HK-2 (cell line): Measurements from ENCODE around the gene LAMTOR4.
A peak's percentile ranks its signal among the peaks of the same experiment; 100 is the strongest.

Experiments
- DNase-seq: peaks from one replicate; pipeline ENCODE4 v3.0.0-alpha.2; 2018; ENCODE audit not compliant: unreplicated experiment

LAMTOR4 gene

GRCh38 chr7:100153708-100154535 is 5.2 kb downstream of the LAMTOR4 start:
- no peak for DNase-seq

- no peak for DNase-seq
Measured at GRCh38 chr7:100154651-100155491, 6.2 kb downstream of the LAMTOR4 start.

GRCh38 chr7:100155553-100156317 is 7.0 kb downstream of the LAMTOR4 start:
- no peak for DNase-seq

- DNase-seq: no peak
Measured at GRCh38 chr7:100156331-100157068, 7.8 kb downstream of the LAMTOR4 start.

DNA sequence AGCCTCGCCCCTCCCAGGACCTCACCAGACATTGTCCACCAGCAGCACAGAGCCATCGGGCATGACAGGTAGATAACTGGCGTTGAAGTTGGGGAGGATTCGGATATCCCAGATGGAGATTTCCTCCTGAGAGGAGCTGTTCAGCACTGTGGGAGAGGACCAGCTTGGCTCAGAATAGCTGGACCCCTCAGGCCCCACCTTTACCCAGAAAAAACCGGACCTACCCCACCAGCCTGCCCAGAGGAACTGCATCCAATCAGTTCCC is 8.3 kb downstream of the LAMTOR4 start:
- DNase-seq: no peak

- DNase-seq: peak; percentile 58
Measured at GRCh38 chr7:100157334-100158228, 8.9 kb downstream of the LAMTOR4 start.

DNA sequence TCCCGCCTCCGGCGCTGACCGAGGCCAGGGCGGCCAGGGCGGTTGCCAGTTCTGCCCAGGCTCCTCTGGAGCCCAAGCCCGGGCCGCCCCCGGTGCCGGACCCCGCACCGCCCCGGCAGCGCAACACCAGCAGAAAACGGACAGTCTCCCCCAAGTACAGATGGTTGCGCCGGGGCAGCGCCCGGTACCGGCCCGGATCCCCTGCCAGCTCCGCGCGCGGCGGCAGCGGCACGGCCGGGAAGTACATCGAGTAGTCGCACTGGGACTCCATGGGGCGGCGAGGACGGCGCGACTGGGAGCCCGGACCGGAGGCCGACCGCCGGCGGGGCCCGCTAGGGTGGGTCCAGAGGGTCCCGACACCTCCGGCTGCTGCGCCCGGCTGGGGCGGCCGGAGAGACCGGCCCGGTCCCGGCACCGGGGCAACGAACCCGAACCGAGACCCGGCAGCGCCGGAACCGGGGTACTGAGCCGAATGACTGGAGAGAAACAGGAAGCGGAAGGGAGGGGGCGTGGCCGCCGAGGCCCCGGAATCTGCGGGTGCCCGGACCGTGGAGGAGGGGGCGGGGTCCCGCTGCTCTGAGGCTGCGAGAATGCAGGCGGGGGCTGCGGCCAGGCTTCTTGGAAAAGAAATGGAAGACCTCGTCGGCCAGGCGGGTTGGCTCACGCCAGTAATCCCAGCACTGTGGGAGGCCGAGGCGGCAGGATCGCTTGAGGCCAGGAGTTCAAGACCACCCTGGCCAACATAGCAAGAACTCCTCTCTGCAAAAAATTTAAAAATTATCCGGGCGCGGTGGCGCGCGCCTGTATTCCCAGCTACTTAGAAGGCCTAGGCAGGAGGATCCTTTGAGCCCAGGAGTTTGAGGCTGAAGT is 9.7 kb downstream of the LAMTOR4 start, which contains the start of gene TRAPPC14:
Gene TRAPPC14 (minus strand): TSS at position 495 of the 870 bp plus-strand sequence. CDS start 224 bp downstream, at position 271.
- peak; percentile 91 for DNase-seq

GRCh38 chr7:100159099-100159623 is 10.4 kb downstream of the LAMTOR4 start:
- no peak for DNase-seq

GRCh38 chr7:100160067-100160466 is 11.3 kb downstream of the LAMTOR4 start:
- no peak for DNase-seq

DNA sequence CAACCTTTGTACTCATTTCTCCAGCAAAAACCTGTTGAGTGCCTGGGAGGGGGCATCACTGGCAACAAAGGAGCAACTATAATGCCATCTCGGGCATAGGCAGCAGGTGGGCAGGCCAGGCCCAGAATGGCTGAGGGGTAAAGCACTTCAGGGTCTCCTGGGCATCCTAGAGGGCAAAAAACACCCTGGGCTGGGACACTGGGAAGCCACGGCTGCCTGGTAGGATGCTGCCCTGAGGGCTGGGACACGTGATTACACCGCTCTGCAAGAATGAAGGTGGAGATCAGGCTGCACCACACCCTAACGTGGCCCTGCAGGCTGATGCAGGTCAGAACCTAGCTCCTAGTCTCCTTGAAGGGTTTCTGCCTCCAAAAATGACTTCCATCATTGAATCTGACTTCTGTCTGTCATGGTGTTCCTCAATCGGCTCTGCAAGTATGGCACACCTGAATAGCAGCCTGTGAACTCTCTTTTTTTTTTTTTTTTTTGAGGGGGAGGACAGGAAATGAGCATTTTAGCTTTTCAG is 14.4 kb downstream of the LAMTOR4 start:
- DNase-seq: no peak

DNA sequence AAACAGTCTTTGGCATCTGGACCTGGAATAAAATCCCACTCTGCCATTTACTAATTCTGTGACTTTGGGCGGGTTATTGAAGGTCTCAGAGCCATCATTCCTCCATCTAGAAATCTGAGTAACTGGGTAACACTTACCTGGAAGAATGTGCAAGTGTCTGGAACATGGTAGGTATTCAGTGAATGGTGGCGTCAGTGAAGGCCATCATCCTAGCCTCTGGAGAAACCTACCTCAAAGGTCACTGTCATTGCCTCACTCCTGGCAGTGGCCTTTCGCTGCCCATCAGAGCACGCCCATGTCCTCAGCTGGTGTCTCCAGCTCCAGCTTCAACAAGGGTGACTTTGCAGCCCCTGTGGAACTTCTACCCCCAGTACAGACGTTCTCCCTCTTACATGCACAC is 15.2 kb downstream of the LAMTOR4 start:
- no peak for DNase-seq

GRCh38 chr7:100166317-100166940 is 17.7 kb downstream of the LAMTOR4 start:
- DNase-seq: no peak

- no peak for DNase-seq
Measured at GRCh38 chr7:100166970-100167911, 18.5 kb downstream of the LAMTOR4 start.

DNA sequence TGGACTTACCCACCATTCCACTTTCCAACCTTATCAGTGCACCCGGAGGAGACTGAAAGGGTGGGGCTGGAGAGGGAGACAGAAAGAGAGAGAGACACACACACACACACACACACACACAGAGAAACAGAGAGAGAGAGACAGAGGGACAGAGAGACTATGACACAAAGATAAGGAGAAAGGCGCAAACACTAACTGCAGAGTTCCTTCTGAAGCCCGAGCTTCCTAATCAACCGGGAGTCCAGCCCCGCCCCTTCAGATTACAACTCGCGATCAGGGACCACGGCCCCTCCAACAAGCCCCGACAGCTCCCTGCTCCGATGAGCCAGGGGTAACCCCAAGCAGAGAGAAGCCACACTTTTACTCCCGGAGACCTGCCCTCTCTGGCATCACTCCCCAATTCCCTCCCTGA is 19.2 kb downstream of the LAMTOR4 start:
- no peak for DNase-seq

DNA sequence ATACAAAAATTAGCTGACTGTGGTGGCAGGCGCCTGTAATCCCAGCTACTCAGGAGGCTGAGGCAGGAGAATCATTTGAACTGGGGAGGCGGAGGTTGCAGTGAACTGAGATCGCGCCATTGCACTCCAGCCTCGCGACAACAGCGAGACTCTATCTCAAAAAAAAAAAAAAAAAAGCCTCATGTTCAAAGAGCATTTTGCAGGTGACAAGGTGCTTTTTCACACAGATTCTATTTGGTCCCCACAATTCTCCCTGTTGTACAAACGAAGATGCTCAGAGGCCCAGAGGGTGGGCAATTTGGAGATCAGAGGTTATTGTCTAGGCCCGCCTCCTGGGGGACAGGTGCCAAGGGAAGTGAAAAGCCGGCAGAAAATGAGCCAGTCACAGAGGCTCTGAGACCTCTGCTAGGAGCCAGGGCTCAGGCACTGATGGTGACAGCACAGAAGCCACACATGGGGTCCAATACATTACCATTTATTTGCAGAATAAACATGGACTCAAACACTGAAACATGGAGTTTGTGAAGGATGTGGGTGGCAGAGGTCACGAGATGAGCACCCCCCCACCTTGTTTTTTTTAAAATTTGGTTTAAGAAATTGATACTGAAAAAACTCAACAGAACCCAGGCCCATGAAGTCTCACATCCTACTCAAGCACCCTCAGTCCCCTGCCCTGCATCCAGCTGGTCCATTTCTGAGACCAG is 20.6 kb downstream of the LAMTOR4 start:
- DNase-seq: no peak

- no peak for DNase-seq
Measured at GRCh38 chr7:100170101-100170897, 21.6 kb downstream of the LAMTOR4 start.
